Subcutaneous abdominal adipose tissue (tissue), 5 donors: Measurements from ENCODE around the gene SGMS1.

Experiments used
- H3K27ac ChIP-seq: one replicate; pipeline ENCODE4 v1.7.0; 2013; ENCODE audit warnings: low read depth, mild to moderate bottlenecking, inconsistent platforms, low read length, moderate library complexity
- H3K27me3 ChIP-seq, 5 donors: one replicate each; pipeline ENCODE4 v1.7.0; 2013; ENCODE audit warnings: low read length in 5 of 5, inconsistent platforms in 1 of 5; ENCODE audit not compliant: control insufficient read depth in 5 of 5, insufficient read depth in 4 of 5
- H3K36me3 ChIP-seq, 5 donors: one replicate each; pipeline ENCODE4 v1.7.0; 2013; ENCODE audit warnings: low read length in 5 of 5; ENCODE audit not compliant: control insufficient read depth in 5 of 5, insufficient read depth in 5 of 5
- H3K4me1 ChIP-seq, 5 donors: one replicate each; pipeline ENCODE4 v1.7.0; 2013; ENCODE audit warnings: low read length in 5 of 5, mild to moderate bottlenecking in 3 of 5, moderate library complexity in 1 of 5; ENCODE audit not compliant: control insufficient read depth in 5 of 5, insufficient read depth in 5 of 5
- H3K4me3 ChIP-seq, 5 donors: one replicate each; pipeline ENCODE4 v1.7.0; 2013; ENCODE audit warnings: low read length in 5 of 5, low read depth in 1 of 5
- H3K9ac ChIP-seq, 5 donors: one replicate each; pipeline ENCODE4 v1.7.0; 2013; ENCODE audit warnings: low read length in 5 of 5, mild to moderate bottlenecking in 4 of 5, moderate library complexity in 3 of 5
- H3K9me3 ChIP-seq, 5 donors: one replicate each; pipeline ENCODE4 v1.7.0; 2013; ENCODE audit warnings: low read length in 5 of 5; ENCODE audit not compliant: control insufficient read depth in 5 of 5
- donor health status: healthy.
- donor health status: healthy.
- donor health status: healthy.
- donor health status: healthy.
- donor health status: healthy.

SGMS1 gene

DNA sequence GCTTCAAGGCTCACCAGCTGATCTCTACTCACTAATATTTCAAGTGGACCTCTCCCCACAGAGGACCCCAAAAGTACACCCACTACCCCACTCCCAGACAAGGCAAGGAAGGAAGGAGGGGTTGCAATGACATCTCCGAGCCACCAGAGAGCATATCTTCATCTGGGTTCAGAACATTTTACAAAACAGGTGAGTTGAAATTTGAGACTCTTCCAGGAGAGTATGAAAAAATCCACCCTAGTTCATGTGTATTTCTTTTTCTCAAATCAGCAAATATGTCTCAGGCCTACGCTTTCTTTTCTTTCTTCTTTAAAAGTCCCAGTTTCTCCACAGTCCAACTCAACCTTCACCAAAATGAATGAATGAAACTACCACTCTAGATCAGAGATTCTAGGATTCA is 61.9 kb downstream of the SGMS1 start:
- Histone ChIP-seq H3K27me3 (no peaks in the 10 kb centered on the region), H3K9ac (no peak overlapping the region), H3K9me3 (no peaks in the 10 kb centered on the region), H3K36me3 (no peaks in the 10 kb centered on the region), H3K4me1 (peaks cover 0 to 19% (median 15%) of the 10 kb centered on the region in 5 donors), H3K4me3 (no peak overlapping the region), H3K27ac (peak overlapping the region; percentile 56)

DNA sequence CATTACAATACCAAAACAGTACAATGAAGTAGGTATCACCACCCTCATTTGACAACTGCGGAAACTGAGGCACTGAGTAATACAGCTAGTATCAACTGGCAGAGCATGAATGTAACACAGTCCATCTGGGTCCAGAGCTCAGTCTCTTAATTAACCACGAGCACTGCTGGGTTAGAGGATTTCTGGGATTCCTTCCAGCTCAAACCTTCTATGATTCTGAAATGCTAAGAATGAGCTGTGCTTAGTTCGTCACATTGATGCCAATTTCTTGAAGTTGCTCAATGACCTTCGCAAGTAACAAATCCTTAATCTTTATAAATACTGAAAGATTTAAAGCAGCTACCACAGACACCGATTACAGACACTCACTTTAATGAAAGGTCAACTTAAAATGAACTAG is 62.5 kb downstream of the SGMS1 start:
- Histone ChIP-seq H3K27me3 (no peaks in the 10 kb centered on the region), H3K9ac (no peak overlapping the region), H3K36me3 (no peaks in the 10 kb centered on the region), H3K4me1 (peaks cover 0 to 21% (median 19%) of the 10 kb centered on the region in 5 donors), H3K9me3 (no peaks in the 10 kb centered on the region), H3K27ac (peak overlapping the region; percentile 56), H3K4me3 (no peak overlapping the region)

DNA sequence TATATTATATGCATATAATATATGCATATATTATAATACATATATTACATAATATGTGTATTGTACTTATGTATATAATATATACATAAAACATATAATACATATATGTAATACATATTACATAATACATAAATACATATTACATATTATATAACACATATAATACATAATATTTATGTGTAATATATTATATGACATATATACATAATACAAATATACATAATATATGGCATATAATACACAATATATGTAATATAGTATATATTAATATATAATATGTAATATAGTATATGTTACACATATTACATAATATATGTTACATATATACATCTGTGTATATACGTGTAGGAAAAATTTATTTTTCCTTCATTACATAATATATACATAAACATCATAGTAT is 63.4 kb downstream of the SGMS1 start:
- Histone ChIP-seq H3K4me3 (no peak overlapping the region), H3K4me1 (peaks cover 0 to 30% (median 22%) of the 10 kb centered on the region in 5 donors), H3K27ac (no peak overlapping the region), H3K9ac (no peak overlapping the region), H3K27me3 (no peaks in the 10 kb centered on the region), H3K9me3 (no peaks in the 10 kb centered on the region), H3K36me3 (no peaks in the 10 kb centered on the region)

DNA sequence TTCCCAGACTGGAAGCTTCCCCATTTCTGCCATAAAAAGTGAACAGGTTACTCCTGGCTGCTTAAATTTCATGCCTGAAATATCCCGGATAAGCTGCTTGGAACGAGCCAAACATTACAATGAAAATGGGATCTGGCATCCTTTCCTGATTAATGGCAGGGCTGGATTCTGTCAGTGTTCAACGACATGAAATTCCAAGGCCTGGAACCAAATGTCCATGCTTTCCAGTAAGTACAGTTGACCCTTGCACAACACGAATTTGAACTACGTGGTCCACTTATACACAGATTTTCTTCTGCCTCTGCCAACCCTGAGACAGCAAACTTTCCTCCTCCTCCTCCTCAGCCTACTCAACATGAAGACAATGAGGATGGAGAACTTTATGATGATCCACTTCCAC is 65.4 kb downstream of the SGMS1 start:
- Histone ChIP-seq H3K9ac (no peak overlapping the region), H3K27me3 (no peaks in the 10 kb centered on the region), H3K36me3 (no peaks in the 10 kb centered on the region), H3K9me3 (no peaks in the 10 kb centered on the region), H3K4me1 (peaks cover 2 to 41% (median 31%) of the 10 kb centered on the region in 5 donors), H3K27ac (peak overlapping the region; percentile 2), H3K4me3 (no peak overlapping the region)

DNA sequence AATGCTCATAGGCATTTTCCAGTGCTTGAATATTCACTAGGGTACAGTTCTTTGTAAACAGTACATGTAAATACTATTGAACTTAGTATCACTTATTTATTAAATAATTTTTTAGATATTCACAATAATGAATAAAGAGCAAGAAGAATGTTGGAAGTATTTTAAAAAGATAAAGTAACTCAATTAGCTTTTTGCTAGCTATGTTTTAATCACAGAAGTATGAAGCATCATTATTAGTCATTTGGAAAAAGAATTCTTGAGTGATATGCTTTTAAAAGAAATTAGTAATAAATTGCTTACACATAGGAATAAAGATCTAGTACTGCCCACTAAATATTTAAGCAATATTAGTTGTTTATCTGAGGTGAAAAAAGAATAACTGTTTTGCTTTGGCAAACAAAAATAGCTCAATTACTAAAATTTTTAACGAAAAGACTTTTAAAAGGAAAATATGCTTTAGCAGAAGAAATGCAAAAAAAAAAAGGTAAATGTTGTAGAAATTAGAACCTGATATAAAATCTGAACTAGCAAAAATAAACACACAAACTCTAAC is 66.5 kb downstream of the SGMS1 start:
- no peaks in the 10 kb centered on the region for H3K36me3 ChIP-seq
- no peaks in the 10 kb centered on the region for H3K27me3 ChIP-seq
- H3K4me3 ChIP-seq, result no peak overlapping the region
- peaks cover 2 to 43% (median 37%) of the 10 kb centered on the region in 5 donors for H3K4me1 ChIP-seq
- no peak overlapping the region for H3K9ac ChIP-seq
- no peak overlapping the region for H3K27ac ChIP-seq
- no peaks in the 10 kb centered on the region for H3K9me3 ChIP-seq

DNA sequence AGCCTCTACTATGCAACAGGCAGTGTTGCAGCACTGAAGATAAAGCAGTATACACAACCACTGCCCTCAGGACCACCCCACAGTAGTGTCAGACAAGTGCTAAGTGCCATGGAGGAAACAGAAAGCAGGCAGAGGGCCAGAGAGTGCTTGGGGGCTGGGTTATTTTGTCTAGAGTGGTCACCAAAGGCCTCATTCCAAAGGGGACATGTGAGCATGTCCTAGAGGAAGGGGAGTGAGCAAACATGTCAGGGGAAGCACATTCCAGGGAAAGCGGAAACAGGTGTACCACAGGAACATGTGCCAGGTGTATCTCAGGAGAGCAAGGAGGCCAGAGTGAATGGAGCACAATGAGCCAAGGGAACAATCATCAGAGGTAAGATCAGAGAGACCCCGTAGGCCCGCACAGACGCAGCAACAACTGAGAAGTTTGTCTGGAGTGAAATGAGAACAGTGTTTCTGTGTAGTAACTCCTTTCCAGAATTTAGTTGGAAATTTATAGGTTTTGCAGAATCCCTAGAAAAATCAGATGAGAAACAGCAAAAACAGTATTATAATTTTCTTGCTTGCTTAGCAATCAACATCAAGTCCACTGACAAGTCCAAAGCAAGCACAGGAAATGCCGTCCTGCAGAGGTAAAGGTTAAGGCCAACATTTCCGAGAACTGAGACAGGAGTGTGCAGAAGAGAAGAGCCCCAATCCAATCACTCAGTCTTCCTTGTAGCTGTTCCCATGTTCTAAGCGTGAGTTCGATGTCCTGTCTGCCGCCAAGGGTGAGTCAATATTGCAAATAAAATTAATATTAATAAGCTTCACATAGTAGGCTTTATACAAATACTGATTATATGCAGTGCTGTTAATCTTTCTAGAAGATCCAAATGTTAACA is 67.3 kb downstream of the SGMS1 start:
- Histone ChIP-seq H3K4me1 (peaks cover 2 to 41% (median 36%) of the 10 kb centered on the region in 5 donors), H3K9me3 (no peaks in the 10 kb centered on the region), H3K9ac (no peak overlapping the region), H3K27ac (peak overlapping the region; percentile 49), H3K36me3 (no peaks in the 10 kb centered on the region), H3K4me3 (no peak overlapping the region), H3K27me3 (no peaks in the 10 kb centered on the region)

DNA sequence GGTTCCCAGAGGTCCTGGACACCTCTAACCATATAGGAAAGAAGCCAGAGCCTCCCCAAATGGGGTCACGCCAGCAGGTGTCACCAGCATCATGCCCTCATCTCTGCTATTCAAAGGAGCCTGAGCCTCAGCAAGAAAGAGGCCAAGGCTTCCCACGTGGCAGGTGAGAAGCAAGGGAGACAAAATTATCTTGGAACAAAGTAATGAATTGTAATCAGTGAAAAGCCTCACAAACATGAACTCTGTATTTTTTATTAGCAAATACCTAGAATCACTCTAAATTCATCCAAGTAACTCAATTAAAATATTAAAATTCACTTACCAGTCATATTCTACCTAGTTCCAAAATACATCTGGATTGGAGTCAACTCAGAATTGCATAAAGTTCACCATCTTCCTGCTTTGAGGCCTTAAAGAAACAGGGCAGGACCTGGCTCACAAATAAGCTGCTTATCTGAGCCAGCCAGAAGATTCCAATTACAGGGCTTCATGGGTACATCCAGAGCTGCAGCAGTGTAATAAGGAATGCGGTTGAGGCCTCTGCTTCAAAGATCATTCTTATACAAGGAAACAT is 68.7 kb downstream of the SGMS1 start:
- peak overlapping the region in 1 of 5 donors; percentile 29 for H3K9ac ChIP-seq
- no peaks in the 10 kb centered on the region for H3K27me3 ChIP-seq
- no peaks in the 10 kb centered on the region for H3K36me3 ChIP-seq
- no peak overlapping the region for H3K4me3 ChIP-seq
- H3K4me1 ChIP-seq, result peaks cover 2 to 42% (median 33%) of the 10 kb centered on the region in 5 donors
- H3K27ac ChIP-seq, result peak overlapping the region; percentile 49
- H3K9me3 ChIP-seq, result no peaks in the 10 kb centered on the region

DNA sequence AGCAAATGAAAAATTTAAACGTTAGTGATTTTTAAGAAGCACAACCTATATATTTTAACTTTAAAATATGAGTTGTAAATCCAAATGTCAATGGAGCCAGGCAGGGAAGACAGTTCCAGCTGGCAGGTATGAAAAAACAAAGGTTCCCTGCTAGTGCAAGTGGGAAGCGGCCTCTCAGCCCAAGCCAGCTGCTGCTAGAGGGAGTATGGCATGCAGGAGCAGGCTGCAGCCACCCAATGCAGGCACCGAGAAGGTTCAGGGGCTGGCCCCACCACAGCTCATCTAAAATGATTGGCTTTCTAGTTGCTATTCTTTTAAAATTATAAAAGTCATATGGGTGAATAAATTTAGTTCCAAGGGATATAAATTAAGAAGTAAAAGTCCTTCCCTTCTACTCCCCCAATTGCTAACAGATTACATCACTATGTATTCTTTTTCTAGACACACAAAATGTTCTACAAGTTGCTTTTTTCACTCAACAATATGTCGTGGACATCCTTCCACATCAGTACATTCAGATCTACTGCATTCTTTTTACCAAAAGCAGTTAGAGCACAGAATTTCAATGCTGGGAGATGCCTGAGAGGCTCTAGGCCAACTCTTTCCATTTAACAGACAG is 69.3 kb downstream of the SGMS1 start:
- Histone ChIP-seq H3K36me3 (no peaks in the 10 kb centered on the region), H3K4me1 (peaks cover 2 to 44% (median 36%) of the 10 kb centered on the region in 5 donors), H3K9me3 (no peaks in the 10 kb centered on the region), H3K27ac (peak overlapping the region; percentile 49), H3K27me3 (no peaks in the 10 kb centered on the region), H3K4me3 (no peak overlapping the region), H3K9ac (no peak overlapping the region)

DNA sequence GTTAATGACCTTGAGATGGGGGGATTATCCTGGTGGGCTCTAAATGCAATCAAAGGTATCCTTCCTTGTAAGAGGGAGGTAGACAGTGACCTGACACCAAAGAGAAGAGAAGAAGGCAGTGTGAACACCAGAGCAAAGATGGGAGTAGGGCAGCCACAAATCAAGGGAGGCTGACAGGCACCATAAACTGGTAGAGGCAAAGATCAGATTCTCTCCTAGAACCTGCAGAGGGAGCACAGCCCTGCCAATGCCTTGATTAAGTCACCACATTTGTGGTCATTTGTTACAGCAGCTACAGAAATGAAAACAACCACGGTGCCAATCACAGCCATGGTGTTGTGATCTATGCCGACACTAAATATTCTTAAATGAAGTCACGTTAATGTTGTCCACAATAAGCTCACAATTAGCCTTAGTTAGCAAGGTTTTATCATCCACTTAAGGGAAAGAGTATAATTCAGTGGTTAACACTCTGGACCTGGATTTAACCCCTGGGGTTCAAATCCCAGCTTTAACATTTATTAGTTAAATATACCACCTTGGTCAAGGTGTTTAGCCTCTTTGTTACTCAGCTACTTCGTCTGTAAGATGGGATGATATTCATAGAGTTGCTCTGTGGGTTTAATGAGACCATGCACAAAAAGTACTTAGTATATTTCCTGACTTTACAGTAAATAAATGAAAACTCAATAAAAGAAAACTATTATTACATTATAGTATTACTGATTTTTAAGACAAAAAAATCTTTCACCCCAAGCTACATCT is 70.8 kb downstream of the SGMS1 start:
- Histone ChIP-seq H3K9me3 (peaks cover 0 to 2% (median 0%) of the 10 kb centered on the region in 5 donors), H3K27me3 (no peaks in the 10 kb centered on the region), H3K4me1 (peaks cover 2 to 37% (median 31%) of the 10 kb centered on the region in 5 donors), H3K9ac (no peak overlapping the region), H3K36me3 (no peaks in the 10 kb centered on the region), H3K4me3 (no peak overlapping the region), H3K27ac (no peak overlapping the region)
